GM18858 (cell line): ENCODE measurements around the gene MYBPH.

Experiments
- ATAC-seq: cut with Tn5 transposase; IDR thresholded peaks from one replicate; pipeline ENCODE4 v1.9.1; 2021; ENCODE audit not compliant: unreplicated experiment

The MYBPH gene

DNA sequence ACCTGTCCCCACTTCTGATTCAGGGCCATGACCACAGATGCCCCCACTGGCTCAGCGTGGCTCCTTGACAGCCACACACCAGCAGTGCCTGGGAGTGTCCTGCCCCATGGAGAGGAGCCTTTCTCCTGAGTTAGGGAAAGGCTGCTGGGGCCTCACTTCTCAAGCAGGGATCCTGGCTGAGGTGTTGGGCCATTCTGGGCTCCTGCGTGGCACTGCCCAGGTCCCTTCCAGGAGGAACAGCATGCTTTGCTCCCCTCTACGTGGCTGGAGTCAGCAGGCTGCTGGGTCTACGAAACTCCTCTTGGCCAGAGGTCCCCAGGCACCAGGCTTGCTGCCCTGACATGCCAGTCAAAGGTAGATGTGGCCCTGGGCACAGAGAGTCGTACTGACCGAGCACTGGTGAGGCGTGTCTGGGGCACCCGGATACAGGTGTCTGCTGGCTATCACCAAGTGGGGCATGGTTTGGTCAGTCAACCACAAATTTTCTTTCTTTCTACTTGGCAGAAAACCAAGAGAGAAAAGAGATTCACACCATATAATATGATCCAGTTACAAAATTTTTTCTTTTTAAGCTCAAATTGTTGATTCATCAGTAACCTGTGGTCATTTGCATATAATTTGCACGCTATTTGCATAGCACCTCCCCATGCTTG, 44.0 kb downstream of the MYBPH start:
- no peak for ATAC-seq

- no peak for ATAC-seq
Measured at GRCh38 chr1:203130358-203130985, 45.2 kb downstream of the MYBPH start.

- no peak for ATAC-seq
Measured at GRCh38 chr1:203129501-203130231, 46.0 kb downstream of the MYBPH start.

DNA sequence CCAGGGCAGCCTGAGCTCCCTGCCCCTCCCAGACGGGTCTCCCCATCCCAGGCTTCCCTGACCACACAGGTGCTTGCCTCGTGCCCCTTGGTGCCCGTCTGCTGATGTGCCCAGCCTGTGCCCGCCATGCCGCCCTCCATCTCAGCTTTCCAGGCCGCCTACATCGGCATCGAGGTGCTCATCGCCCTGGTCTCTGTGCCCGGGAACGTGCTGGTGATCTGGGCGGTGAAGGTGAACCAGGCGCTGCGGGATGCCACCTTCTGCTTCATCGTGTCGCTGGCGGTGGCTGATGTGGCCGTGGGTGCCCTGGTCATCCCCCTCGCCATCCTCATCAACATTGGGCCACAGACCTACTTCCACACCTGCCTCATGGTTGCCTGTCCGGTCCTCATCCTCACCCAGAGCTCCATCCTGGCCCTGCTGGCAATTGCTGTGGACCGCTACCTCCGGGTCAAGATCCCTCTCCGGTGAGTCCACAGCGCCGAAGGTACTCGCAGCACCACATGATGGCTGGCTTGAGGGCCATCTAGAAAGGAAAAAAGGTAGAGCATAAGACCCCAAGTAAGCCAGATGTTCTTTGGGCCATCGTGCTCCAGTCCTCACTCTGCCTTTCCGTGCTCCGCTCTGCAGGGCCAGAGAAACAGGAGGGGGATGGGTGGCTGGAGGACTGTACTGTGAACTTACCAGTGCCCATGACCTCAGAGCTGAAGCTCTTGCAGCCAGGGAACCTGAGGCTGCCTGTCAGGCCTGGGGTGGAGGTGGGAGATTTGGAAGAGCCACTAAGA, 46.7 kb downstream of the MYBPH start:
- ATAC-seq = no peak

DNA sequence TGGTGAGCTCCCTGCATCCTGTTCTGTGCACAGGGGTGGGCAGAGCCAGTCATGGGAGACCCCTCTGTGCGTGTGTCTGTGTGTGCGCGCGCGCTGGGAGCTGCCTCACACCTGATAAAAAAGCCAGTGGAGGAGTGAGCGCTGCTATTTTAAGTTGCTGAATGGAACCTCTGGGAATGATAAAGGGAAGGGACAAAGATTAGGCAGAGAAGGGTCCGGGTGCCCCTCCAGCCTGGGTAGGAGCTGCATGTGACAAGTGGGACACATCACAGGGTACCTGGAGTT, 47.3 kb downstream of the MYBPH start:
- ATAC-seq = no peak

- ATAC-seq = no peak
Measured at GRCh38 chr1:203127666-203128430, 47.8 kb downstream of the MYBPH start, which contains the start of gene ADORA1. Gene ADORA1, plus strand, starts transcription at chr1:203127726. Its CDS starts 1,116 bp downstream, at chr1:203128842.

DNA sequence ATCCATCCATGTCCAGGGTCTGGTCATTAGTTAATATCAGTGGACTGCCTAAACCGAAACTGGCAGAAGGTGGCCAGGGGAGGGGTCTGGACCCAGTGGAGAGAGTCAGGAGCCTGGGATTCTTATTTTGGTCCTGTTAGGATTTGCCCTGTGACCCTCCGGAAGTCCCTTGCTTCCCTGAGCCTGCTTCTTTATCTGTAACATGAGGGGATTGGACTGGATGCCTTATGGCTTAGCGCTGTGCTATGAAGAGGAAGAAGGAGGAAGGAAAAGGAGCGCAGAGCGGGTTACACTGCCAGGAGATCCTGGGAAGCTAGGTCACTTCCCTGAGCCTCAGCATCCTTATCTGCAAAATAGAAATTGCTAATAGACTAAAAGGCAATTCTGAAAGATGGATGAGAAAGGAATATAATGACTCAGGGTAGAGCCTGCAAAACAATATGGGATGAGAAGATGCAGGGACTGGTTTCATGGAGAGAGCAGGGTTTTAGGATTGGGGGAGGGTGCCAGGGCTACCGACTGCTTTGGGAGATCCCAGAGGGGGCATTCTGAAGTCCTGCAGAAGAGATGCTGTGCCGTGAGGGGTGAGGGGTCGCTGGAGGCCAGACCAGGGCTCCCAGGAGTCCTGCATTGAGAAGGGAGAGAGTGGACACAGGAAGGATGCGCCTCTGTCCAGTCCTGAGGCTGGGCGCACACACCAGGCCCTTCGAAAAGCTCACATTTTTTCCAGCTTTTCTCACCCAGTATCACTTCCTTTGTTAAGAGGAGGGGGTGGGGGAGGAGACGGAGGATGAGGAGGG, 48.6 kb downstream of the MYBPH start:
- no peak for ATAC-seq

GRCh38 chr1:203126151-203126865, 49.3 kb downstream of the MYBPH start:
- no peak for ATAC-seq

DNA sequence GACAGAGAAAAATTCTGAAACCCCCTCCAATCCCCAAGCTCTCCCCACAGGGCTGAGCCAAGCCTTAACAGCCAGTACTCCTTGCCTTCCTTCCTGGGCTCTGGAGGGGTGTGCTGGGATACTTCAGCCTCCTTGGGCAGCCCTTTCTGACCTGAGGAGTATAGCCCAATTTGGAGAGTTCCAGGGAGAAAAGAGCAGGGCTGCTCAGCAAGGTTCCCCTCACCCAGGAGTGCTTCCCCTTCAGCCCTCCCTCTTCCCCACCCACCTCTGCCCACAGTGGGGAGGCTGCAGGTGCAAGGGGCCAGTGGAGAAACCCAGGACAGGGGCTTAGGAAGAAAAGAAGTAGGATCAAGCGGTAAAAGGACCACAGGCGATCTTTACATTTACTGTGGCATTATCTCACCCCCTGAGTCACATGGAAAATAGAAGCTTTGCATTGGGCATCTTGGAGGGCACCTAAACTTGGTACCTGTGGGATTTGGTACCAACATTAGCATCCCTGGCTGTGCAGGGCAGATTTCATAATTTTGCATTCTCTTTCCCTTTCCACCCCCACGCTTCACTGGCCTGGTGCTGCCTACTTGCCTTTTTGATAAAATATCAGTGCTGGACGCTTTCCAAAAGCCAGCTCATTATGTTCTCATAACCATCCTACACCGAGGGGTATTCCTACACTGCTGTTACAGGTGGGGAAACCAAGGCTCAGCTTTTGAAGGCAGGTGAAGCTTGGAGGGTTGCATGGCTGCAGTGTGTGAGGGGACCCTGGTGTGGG, 50.9 kb downstream of the MYBPH start:
- ATAC-seq = no peak

- no peak for ATAC-seq
Measured at GRCh38 chr1:203124011-203124410, 51.6 kb downstream of the MYBPH start.

DNA sequence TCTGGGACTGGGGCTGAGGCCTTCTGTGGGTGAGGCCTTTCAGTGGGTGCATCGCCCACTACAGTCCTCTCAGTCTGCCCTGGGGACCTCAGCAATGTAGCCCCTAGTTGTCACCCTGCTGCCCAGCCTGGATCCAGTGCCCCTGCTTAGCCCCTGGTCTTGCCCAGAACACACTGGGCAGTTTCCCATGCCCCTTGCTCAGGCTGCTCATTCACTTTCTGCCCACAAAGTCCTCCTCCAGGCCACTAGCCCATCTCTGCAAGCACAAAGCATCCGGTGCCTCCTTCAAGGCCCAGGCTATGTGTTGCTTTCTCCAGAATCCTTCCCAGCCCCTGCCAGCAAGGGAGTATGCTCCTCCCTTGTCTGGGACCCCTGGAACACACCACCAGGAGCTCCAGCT, 53.5 kb downstream of the MYBPH start:
- no peak for ATAC-seq

DNA sequence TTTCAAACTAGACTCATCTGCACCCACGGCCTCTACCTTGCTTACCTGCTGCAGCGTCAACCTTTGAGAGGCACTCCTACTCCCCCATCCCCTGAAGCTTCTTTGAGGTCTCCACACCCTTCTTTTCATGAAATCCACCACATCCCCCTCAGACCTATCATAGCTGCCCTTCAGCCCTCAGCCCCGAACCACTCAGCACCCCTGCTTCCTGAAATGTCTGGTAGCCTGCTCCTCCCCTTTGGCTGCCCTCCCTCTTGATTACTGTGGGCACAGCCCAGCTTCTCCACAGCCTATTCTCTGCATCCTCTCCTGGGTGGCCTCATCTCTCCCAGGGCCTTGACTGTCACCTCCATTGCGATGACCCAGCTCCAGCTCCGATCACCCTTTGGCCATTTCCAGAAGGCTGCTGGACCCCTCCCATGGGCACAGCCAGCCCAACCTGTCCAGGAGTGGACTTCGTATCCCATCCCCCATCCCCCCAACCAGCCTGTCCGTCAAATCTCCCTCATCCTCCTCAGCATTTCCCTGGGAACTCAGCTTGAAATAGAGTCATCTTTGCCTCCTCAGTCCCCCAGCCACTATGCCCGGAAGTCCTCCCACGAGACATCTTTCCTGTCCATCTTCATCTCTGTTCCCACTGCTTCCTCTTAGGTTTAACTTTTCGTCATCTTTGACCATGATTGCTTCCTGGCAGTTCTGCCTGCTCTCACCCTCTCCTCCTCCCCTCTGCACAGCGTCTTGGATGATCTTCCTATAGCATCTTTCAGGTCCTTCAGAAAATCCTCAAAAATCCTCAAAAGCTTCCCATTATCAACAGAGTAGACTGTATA, 54.2 kb downstream of the MYBPH start:
- no peak for ATAC-seq

- ATAC-seq = no peak
Measured at GRCh38 chr1:203120325-203121153, 55.1 kb downstream of the MYBPH start.
